T-cell (primary cell): ENCODE data around the gene NCAPH2. TPM values are rescaled to one million over a fixed set of nuclear protein-coding genes. Genes with fewer than 3 reads are reported as not detected.

ENCODE experiments used
- ATAC-seq, 4 experiments: fragments of 200-7000 bp in 3 of 4; fragments of 150-1000 bp in 1 of 4; cut with Tn5 transposase; replicated peaks in 1 of 4; 1 replicate in 3 of 4; 2 replicates in 1 of 4; pipeline ENCODE4 v1.10.0; 2021; ENCODE audit warnings: moderate library complexity in 3 of 4, mild to moderate bottlenecking in 2 of 4, moderate number of reproducible peaks in 1 of 4
- CTCF ChIA-PET, 2 donors: fragments of 300-600 bp; sonication (Branson Sonifier 250); formaldehyde crosslinking; loops; one replicate each; lab custom pipeline; 2022; ENCODE audit warnings: antibody characterized with exemption in 2 of 2; lab: Charles Lee
- POLR2A ChIA-PET, 2 donors: fragments of 300-600 bp; sonication (Branson Sonifier 250); formaldehyde crosslinking; loops; one replicate each; lab custom pipeline; 2022; ENCODE audit warnings: antibody characterized with exemption in 2 of 2; lab: Charles Lee
- DNase-seq, 35 experiments: peaks; one replicate each; pipeline versions ENCODE4 v3.0.0 to v3.0.0-alpha.2; 2013 to 2023
- H3K27ac ChIP-seq: one replicate; pipeline ENCODE4 v1.5.1; 2013; ENCODE audit warnings: low read length
- H3K27me3 ChIP-seq, 2 experiments: replicated peaks in 1 of 2; 1 replicate in 1 of 2; 2 replicates in 1 of 2; pipeline versions ENCODE4 v1.6.1 to v1.7.0; 2013; ENCODE audit warnings: low read length in 1 of 2, mixed read lengths in 1 of 2; ENCODE audit not compliant: control insufficient read depth in 2 of 2, insufficient read depth in 2 of 2; ENCODE audit errors: extremely low read depth in 1 of 2
- H3K36me3 ChIP-seq, 2 donors: 1 replicate in 1 of 2; 2 replicates in 1 of 2; pipeline versions ENCODE4 v1.6.1 to v1.7.0; 2013; ENCODE audit warnings: low read length in 1 of 2; ENCODE audit not compliant: control insufficient read depth in 2 of 2, insufficient read depth in 1 of 2; ENCODE audit errors: extremely low read depth in 1 of 2
- H3K4me1 ChIP-seq, 2 experiments: 1 replicate in 1 of 2; 2 replicates in 1 of 2; pipeline versions ENCODE4 v1.6.1 to v1.7.0; 2013; ENCODE audit warnings: low read length in 2 of 2, mixed read lengths in 1 of 2; ENCODE audit not compliant: insufficient read depth in 2 of 2, control insufficient read depth in 1 of 2; ENCODE audit errors: extremely low read depth in 1 of 2
- H3K4me3 ChIP-seq, 2 donors: 1 replicate in 1 of 2; 2 replicates in 1 of 2; pipeline versions ENCODE4 v1.5.1 to v1.7.0; 2013; ENCODE audit warnings: mild to moderate bottlenecking in 2 of 2, low read length in 1 of 2, moderate library complexity in 1 of 2; ENCODE audit not compliant: control insufficient read depth in 1 of 2; ENCODE audit errors: extremely low read depth in 1 of 2
- H3K9me3 ChIP-seq: 2 replicates; pipeline ENCODE4 v1.7.0; 2013
- H3K27ac Mint-ChIP-seq, 2 donors: one replicate each; pipeline ENCODE4 v1.8.0; 2020 to 2021; ENCODE audit warnings: mild to moderate bottlenecking in 2 of 2, mixed read lengths in 2 of 2
- H3K27me3 Mint-ChIP-seq, 2 donors: one replicate each; pipeline ENCODE4 v1.8.0; 2021 to 2022; ENCODE audit warnings: mixed read lengths in 2 of 2
- H3K36me3 Mint-ChIP-seq: one replicate; pipeline ENCODE4 v1.8.0; 2021; ENCODE audit warnings: mixed read lengths
- H3K4me1 Mint-ChIP-seq, 3 donors: one replicate each; pipeline ENCODE4 v1.8.0; 2020 to 2022; ENCODE audit warnings: mixed read lengths in 3 of 3, mild to moderate bottlenecking in 1 of 3
- H3K4me3 Mint-ChIP-seq, 3 donors: one replicate each; pipeline ENCODE4 v1.8.0; 2020 to 2022; ENCODE audit warnings: mild to moderate bottlenecking in 3 of 3, mixed read lengths in 3 of 3, moderate library complexity in 3 of 3
- H3K9me3 Mint-ChIP-seq, 3 donors: one replicate each; pipeline ENCODE4 v1.8.0; 2020 to 2022; ENCODE audit warnings: mixed read lengths in 3 of 3
- WGBS: methylation state at CpG from one replicate; pipeline ENCODE4 v1.1.5; 2013; ENCODE audit warnings: missing lambda C conversion rate; ENCODE audit not compliant: insufficient coverage; 5-methylcytosine and 5-hydroxymethylcytosine counted together
- total RNA-seq, 35 experiments: library from RNA in 6 of 35; stranded (reverse) in 6 of 35; fragments of 120-200 nt in 1 of 35; gene quantifications; one replicate each; pipeline versions ENCODE4 v1.2.1 to v1.2.4 and lab custom pipeline; 2013 to 2026

The NCAPH2 gene
- total RNA-seq, 5 donors from 2014 or later (not counting 1 experiment from before 2014, with no cell fraction given) = 80.1 to 110 (median 94.6) TPM

DNA sequence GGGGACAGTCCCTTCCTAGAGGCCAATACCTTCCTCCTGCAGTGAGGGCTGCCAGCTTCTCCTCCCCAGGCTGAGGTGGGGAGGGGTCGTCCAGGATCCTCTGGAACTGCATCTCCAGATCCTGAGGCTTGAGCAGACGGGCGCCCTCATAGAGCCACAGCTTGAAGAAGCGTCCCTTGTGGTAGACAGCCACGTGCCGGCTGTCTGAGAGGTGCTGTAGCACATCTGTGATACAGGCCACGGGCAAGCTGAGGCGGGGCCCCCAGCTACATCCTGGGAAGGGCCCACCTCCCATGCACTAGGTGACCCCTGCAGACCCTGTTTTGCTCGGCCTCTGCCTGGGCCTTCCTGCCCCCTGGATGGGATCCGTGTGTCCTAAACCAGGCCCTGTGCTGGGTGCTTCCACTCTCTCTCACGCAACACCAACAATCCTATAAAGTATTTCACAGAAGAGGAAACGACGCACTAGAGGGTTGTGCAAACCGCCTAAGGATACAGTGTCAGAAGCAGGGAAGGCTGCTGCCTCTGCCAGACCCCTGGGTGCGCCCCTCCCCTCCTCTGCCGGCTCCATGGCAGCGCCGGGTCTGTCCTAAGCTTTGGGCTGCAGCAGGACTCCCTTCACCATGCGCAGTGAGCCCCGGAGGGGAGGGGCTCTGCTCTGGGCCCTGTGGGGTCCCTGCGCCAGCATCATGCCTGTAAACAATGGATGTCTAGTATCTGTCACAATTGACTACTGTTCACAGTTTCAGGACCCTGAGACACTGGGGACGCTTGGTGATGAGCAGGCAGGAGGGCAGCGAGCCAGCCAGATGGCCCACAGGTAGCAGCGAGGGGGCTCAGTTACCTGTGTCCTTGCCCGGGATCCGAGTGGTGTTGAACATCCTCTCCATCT is 65.7 kb downstream of the NCAPH2 start:
- WGBS = 96% methylated on average over 24 of the region's 26 CpGs
- ChIA-PET CTCF (no interaction called here), POLR2A (no interaction called here)

DNA sequence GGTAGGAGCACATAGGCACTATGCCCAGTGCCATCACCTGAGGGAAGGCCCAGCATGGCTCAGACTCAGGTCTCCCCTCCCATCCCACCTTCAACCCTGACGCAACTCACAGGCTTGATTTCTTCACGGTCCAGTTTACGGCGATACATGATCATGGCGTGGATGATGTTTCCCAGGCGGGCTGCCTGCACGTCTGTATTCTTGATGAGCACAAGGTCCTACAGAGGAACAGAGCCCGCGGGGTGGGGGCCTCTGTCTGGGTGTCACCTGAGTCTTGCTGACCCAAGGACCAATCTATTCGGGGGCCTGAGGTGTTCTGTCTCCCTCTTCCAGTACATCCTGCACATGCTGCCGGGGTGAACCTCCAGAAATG is 66.3 kb downstream of the NCAPH2 start:
- H3K4me3 ChIP-seq = no peak overlapping the region
- WGBS = 96% methylated on average over 7 of the region's 11 CpGs
- ATAC-seq (no peak), DNase-seq (no peak)
- H3K4me1 ChIP-seq = peaks cover 0 to 15% of the 10 kb centered on the region in 2 experiments
- H3K9me3 Mint-ChIP-seq = no peaks in the 10 kb centered on the region
- no peaks in the 10 kb centered on the region for H3K9me3 ChIP-seq
- H3K27me3 ChIP-seq = no peaks in the 10 kb centered on the region
- peaks cover 7 to 8% (median 7%) of the 10 kb centered on the region in 3 donors for H3K4me1 Mint-ChIP-seq
- H3K27ac ChIP-seq = no peak overlapping the region
- H3K4me3 Mint-ChIP-seq = no peak overlapping the region
- peaks cover 19 to 39% of the 10 kb centered on the region in 2 donors for H3K36me3 ChIP-seq
- no peaks in the 10 kb centered on the region for H3K27me3 Mint-ChIP-seq
- POLR2A ChIA-PET = interaction anchor here in 1 of 2 donors (0.6 kb wide), 2 partner anchors 19 to 159 kb away, joined by 3 to 11 read pairs; no protein-coding TSS in a partner anchor
- no peak overlapping the region for H3K27ac Mint-ChIP-seq
- peaks cover 26% of the 10 kb centered on the region for H3K36me3 Mint-ChIP-seq
- CTCF ChIA-PET = interaction anchor here in 1 of 2 donors (0.6 kb wide), 1 partner anchor 124 kb away, joined by 5 read pairs; no protein-coding TSS in a partner anchor

More for the DNA sequence above, 65.7 kb downstream of the NCAPH2 start:
- Histone ChIP-seq H3K27ac (no peak overlapping the region), H3K36me3 (peaks cover 22 to 39% of the 10 kb centered on the region in 2 donors), H3K4me3 (no peak overlapping the region), H3K9me3 (no peaks in the 10 kb centered on the region), H3K27me3 (no peaks in the 10 kb centered on the region), H3K4me1 (peaks cover 0 to 15% of the 10 kb centered on the region in 2 experiments)
- no peak for ATAC-seq
- Mint-ChIP-seq H3K9me3 (no peaks in the 10 kb centered on the region), H3K4me3 (no peak overlapping the region), H3K27ac (no peak overlapping the region), H3K4me1 (peaks cover 7 to 8% (median 7%) of the 10 kb centered on the region in 3 donors), H3K27me3 (no peaks in the 10 kb centered on the region), H3K36me3 (peaks cover 28% of the 10 kb centered on the region)
- no peak for DNase-seq

Other genes with a start within 250 kb of the NCAPH2 start
- gene MAPK12, start 246.5 kb upstream of the NCAPH2 start, total RNA-seq = 1 to 10 TPM; 1.7 to 3.1 (median 2.9) TPM
- 1 to 10 TPM; 3.5 to 8.9 (median 5.6) TPM for gene MAPK11, start 237.8 kb upstream of the NCAPH2 start, total RNA-seq
- 10 to 100 TPM in 1 of 5 donors, 1 to 10 TPM in 4; 4.3 to 11.8 (median 6.5) TPM for gene PLXNB2, start 200.6 kb upstream of the NCAPH2 start, total RNA-seq
- gene DENND6B, start 181.2 kb upstream of the NCAPH2 start, total RNA-seq = 1 to 10 TPM; 2.1 to 5.0 (median 3.5) TPM
- gene PPP6R2, start 164.9 kb upstream of the NCAPH2 start, total RNA-seq = 100 to 1,000 TPM in 1 of 5 donors, 10 to 100 TPM in 4; 71.2 to 105 (median 96.8) TPM
- 100 to 1,000 TPM; 193 to 318 (median 308) TPM for gene SBF1, start 33.2 kb upstream of the NCAPH2 start, total RNA-seq
- gene ADM2, start 26.7 kb upstream of the NCAPH2 start, total RNA-seq = 10 to 100 TPM in 3 of 5 donors, 1 to 10 TPM in 2; 1.5 to 11.3 (median 10.7) TPM
- gene MIOX, start 21.4 kb upstream of the NCAPH2 start, total RNA-seq = under 1 TPM in 4 of 5 donors, not detected in 1; 0.36 to 0.70 (median 0.54) TPM
- gene LMF2, start 522 bp upstream of the NCAPH2 start, total RNA-seq = 100 to 1,000 TPM in 4 of 5 donors, 10 to 100 TPM in 1; 90.5 to 188 (median 185) TPM
- gene SCO2, start 17.4 kb downstream of the NCAPH2 start, total RNA-seq = 1 to 10 TPM; 3.3 to 5.6 (median 4.0) TPM
- gene TYMP, start 21.8 kb downstream of the NCAPH2 start, total RNA-seq = 10 to 100 TPM; 11.6 to 29.1 (median 14.9) TPM
- gene KLHDC7B, start 37.7 kb downstream of the NCAPH2 start, total RNA-seq = 1 to 10 TPM; 3.7 to 6.7 (median 5.4) TPM
- gene SYCE3, start 54.7 kb downstream of the NCAPH2 start, total RNA-seq = not detected
- 100 to 1,000 TPM in 1 of 5 donors, 10 to 100 TPM in 4; 61.9 to 113 (median 94.5) TPM for gene CPT1B, start 70.2 kb downstream of the NCAPH2 start, total RNA-seq
- gene CHKB, start 74.6 kb downstream of the NCAPH2 start, total RNA-seq = 100 to 1,000 TPM; 151 to 209 (median 203) TPM
- under 1 TPM; 0.13 to 0.55 (median 0.39) TPM for gene MAPK8IP2, start 92.6 kb downstream of the NCAPH2 start, total RNA-seq
- 100 to 1,000 TPM in 1 of 5 donors, 10 to 100 TPM in 4; 68.3 to 105 (median 90.6) TPM for gene ARSA, start 119.9 kb downstream of the NCAPH2 start, total RNA-seq
- gene SHANK3, start 164.6 kb downstream of the NCAPH2 start, total RNA-seq = under 1 TPM; 0.22 to 0.47 (median 0.28) TPM
- gene ACR, start 230.0 kb downstream of the NCAPH2 start, total RNA-seq = not detected